Pancreas (tissue), 10 donors: ENCODE data around the gene TNS3. TPM values are rescaled to one million over a fixed set of nuclear protein-coding genes. Genes with fewer than 3 reads are reported as not detected.

Source experiments
- ATAC-seq, 4 donors: fragments of 200-7000 bp; cut with Tn5 transposase; one replicate each; pipeline versions ENCODE4 v1.8.0 to v1.9.1; 2020; ENCODE audit warnings: mild to moderate bottlenecking in 4 of 4, moderate library complexity in 4 of 4
- DNase-seq, 6 donors: peaks; one replicate each; pipeline ENCODE4 v3.0.0-alpha.2; 2020
- FAIRE-seq: peaks from 2 replicates; lab custom pipeline; 2012; peaks lifted over from hg19 to GRCh38; lab: Jason Lieb, UNC
- H3K27ac ChIP-seq, 4 donors: fragments of 200-600 bp; sonication (generic); 1 replicate in 3 of 4; 2 replicates in 1 of 4; pipeline versions ENCODE4 v1.5.0 to v1.8.0; 2020
- H3K27me3 ChIP-seq, 4 donors: fragments of 200-600 bp; one replicate each; pipeline ENCODE4 v1.8.0; 2021
- H3K36me3 ChIP-seq, 3 donors: fragments of 200-600 bp; sonication (generic) in 1 of 3; one replicate each; pipeline versions ENCODE4 v1.5.0 to v1.8.0; 2020 to 2021
- H3K4me1 ChIP-seq, 3 donors: fragments of 200-600 bp; one replicate each; pipeline ENCODE4 v1.8.0; 2021
- H3K4me3 ChIP-seq, 4 donors: fragments of 200-600 bp; sonication (generic) in 2 of 4; one replicate each; pipeline versions ENCODE4 v1.5.0 to v1.8.0; 2020 to 2021
- H3K9me3 ChIP-seq, 4 donors: fragments of 200-600 bp; one replicate each; pipeline ENCODE4 v1.8.0; 2021
- CTCF ChIP-seq, 4 donors: fragments of 200-600 bp; sonication (generic) in 3 of 4; IDR thresholded peaks; one replicate each; pipeline versions ENCODE4 v1.5.0 to v1.8.0; 2021; ENCODE audit warnings: antibody characterized with exemption in 4 of 4
- WGBS, 2 donors: extraction: QIAGEN DNeasy Blood & Tissue Kit; methylation state at CpG; one replicate each; pipeline ENCODE4 v1.1.7; 2013; 5-methylcytosine and 5-hydroxymethylcytosine counted together
- intact Hi-C, 3 donors: fragments of 100-400 bp; cut with DNase I; formaldehyde crosslinking; loops; one replicate each; pipeline versions ENCODE4 v1.11.1 to v1.14.2; 2022
- polyA plus RNA-seq, 2 donors: library from polyadenylated mRNA; stranded (reverse); fragments of 200-250 nt; gene quantifications; one replicate each; pipeline ENCODE4 v1.2.3, GENCODE V29; 2013
- total RNA-seq, 6 donors: library from RNA; stranded (reverse); fragmentation: NEBNext Ultra II Directional in 4 of 6; extraction: Animal tissue kit (Norgen Biotek cat#: 25700) in 4 of 6; gene quantifications; one replicate each; pipeline versions ENCODE4 v1.2.1 to v1.2.4, GENCODE V29; 2021 to 2023
- donor health status: healthy with polysubstance abuse.
- donor health status: DM: no; HTN: no; CAD: no; lungs with moderate emphysema.
- donor health status: DM: no; HTN: no; CAD: no.
- donor health status: control.
- donor health status: control.
- donor health status: Bipolar disorder and iron deficiency.
- donor health status: DM: yes; HTN: yes; CAD: no.
- donor health status: DM: no; HTN: no; CAD: no.
- donor health status: DM: no; HTN: no; CAD: no.
- donor health status: DM: yes; HTN: yes; CAD: no.

The TNS3 gene
- total and polyA plus RNA-seq, 8 donors: 28.0 to 125 (median 91.2) TPM

- no peak overlapping the region for H3K27ac ChIP-seq
- H3K27me3 ChIP-seq: no peaks in the 10 kb centered on the region
- FAIRE-seq (no peak), DNase-seq (no peak), ATAC-seq (no peak)
- 90% methylated on average over 8 of the region's 8 CpGs for WGBS, 2 donors
- H3K36me3 ChIP-seq: no peaks in the 10 kb centered on the region
- H3K4me3 ChIP-seq: no peak overlapping the region
- intact Hi-C loops: no loop called here
- TF ChIP-seq CTCF (IDR thresholded peaks at IDR 0.05): no peak
- no peaks in the 10 kb centered on the region for H3K9me3 ChIP-seq
- H3K4me1 ChIP-seq: no peaks in the 10 kb centered on the region
Measured at GRCh38 chr7:47548546-47548945, 33.4 kb downstream of the TNS3 start.

- H3K9me3 ChIP-seq: no peaks in the 10 kb centered on the region
- 88 to 89% methylated on average over 19 of the region's 19 CpGs for WGBS, 2 donors
- DNase-seq: no peak
- intact Hi-C loops: no loop called here
- no peaks in the 10 kb centered on the region for H3K27me3 ChIP-seq
- no peaks in the 10 kb centered on the region for H3K36me3 ChIP-seq
- peak in 1 of 4 donors; percentile 27 for ATAC-seq
- TF ChIP-seq CTCF (IDR thresholded peaks at IDR 0.05): no peak
- no peak for FAIRE-seq
- H3K4me1 ChIP-seq: no peaks in the 10 kb centered on the region
- no peak overlapping the region for H3K4me3 ChIP-seq
- no peak overlapping the region for H3K27ac ChIP-seq
Measured at GRCh38 chr7:47546733-47547494, 35.0 kb downstream of the TNS3 start.

- WGBS, 2 donors: 95 to 96% methylated on average over 14 of the region's 14 CpGs
- Histone ChIP-seq H3K27ac (no peak overlapping the region), H3K4me3 (no peak overlapping the region), H3K27me3 (no peaks in the 10 kb centered on the region), H3K9me3 (no peaks in the 10 kb centered on the region), H3K36me3 (no peaks in the 10 kb centered on the region), H3K4me1 (no peaks in the 10 kb centered on the region)
- FAIRE-seq (no peak), ATAC-seq (no peak), DNase-seq (no peak)
- no peak for TF ChIP-seq CTCF (IDR thresholded peaks at IDR 0.05)
- intact Hi-C loops: no loop called here
Measured at GRCh38 chr7:47546171-47546570, 35.7 kb downstream of the TNS3 start.

GRCh38 chr7:47544416-47544815 is 37.5 kb downstream of the TNS3 start:
- ATAC-seq: no peak
- Histone ChIP-seq H3K27ac (no peak overlapping the region), H3K4me1 (peaks cover 0 to 2% (median 0%) of the 10 kb centered on the region in 3 donors), H3K36me3 (no peaks in the 10 kb centered on the region), H3K4me3 (no peak overlapping the region), H3K9me3 (no peaks in the 10 kb centered on the region), H3K27me3 (no peaks in the 10 kb centered on the region)
- TF ChIP-seq CTCF (IDR thresholded peaks at IDR 0.05): no peak
- no peak for FAIRE-seq
- no peak for DNase-seq
- intact Hi-C loops: no loop called here
- WGBS, 2 donors: 94 to 100% methylated on average over 3 of the region's 3 CpGs

GRCh38 chr7:47543714-47544113 is 38.2 kb downstream of the TNS3 start:
- Histone ChIP-seq H3K36me3 (no peaks in the 10 kb centered on the region), H3K27ac (no peak overlapping the region), H3K4me1 (peaks cover 0 to 7% (median 1%) of the 10 kb centered on the region in 3 donors), H3K9me3 (no peaks in the 10 kb centered on the region), H3K4me3 (no peak overlapping the region), H3K27me3 (no peaks in the 10 kb centered on the region)
- TF ChIP-seq CTCF (IDR thresholded peaks at IDR 0.05): no peak
- intact Hi-C loops: no loop called here
- 77 to 78% methylated on average over 6 of the region's 6 CpGs for WGBS, 2 donors
- ATAC-seq: peak in 1 of 4 donors; percentile 7
- no peak for DNase-seq
- FAIRE-seq: no peak
